ENCODE data around the gene LMF2.

Gene LMF2

GRCh38 chr22:50460938-50461337, 46.6 kb downstream of the LMF2 start:
- no peak for DNase-seq

GRCh38 chr22:50459496-50460140, 47.9 kb downstream of the LMF2 start:
- no peak for DNase-seq

GRCh38 chr22:50459016-50459415, 48.5 kb downstream of the LMF2 start:
- DNase-seq = no peak

GRCh38 chr22:50456466-50457234, 50.9 kb downstream of the LMF2 start:
- DNase-seq = no peak

- DNase-seq = no peak
Observed at GRCh38 chr22:50456026-50456425, 51.5 kb downstream of the LMF2 start.

GRCh38 chr22:50455201-50455600, 52.3 kb downstream of the LMF2 start:
- DNase-seq = no peak

GRCh38 chr22:50454556-50455075, 52.9 kb downstream of the LMF2 start:
- DNase-seq = no peak

All from NCI-H524 treated with DMSO at 0.1 percent for 48 hours (cell line).